Mucosa of gallbladder (tissue), 1 donor: ENCODE measurements around the gene GSC2. TPM values are rescaled to one million over a fixed set of nuclear protein-coding genes. Genes with fewer than 3 reads are reported as not detected.

Experiments used
- DNase-seq: peaks from one replicate; pipeline ENCODE4 v3.0.0-alpha.2; 2020; ENCODE audit warnings: low spot score
- total RNA-seq: library from RNA; stranded (reverse); gene quantifications from one replicate; pipeline ENCODE4 v1.2.1, GENCODE V29; 2021
- donor health status: DM: no; HTN: no; CAD: no.

The GSC2 gene
- total RNA-seq, 1 donor from 2014 or later, result not detected

DNA sequence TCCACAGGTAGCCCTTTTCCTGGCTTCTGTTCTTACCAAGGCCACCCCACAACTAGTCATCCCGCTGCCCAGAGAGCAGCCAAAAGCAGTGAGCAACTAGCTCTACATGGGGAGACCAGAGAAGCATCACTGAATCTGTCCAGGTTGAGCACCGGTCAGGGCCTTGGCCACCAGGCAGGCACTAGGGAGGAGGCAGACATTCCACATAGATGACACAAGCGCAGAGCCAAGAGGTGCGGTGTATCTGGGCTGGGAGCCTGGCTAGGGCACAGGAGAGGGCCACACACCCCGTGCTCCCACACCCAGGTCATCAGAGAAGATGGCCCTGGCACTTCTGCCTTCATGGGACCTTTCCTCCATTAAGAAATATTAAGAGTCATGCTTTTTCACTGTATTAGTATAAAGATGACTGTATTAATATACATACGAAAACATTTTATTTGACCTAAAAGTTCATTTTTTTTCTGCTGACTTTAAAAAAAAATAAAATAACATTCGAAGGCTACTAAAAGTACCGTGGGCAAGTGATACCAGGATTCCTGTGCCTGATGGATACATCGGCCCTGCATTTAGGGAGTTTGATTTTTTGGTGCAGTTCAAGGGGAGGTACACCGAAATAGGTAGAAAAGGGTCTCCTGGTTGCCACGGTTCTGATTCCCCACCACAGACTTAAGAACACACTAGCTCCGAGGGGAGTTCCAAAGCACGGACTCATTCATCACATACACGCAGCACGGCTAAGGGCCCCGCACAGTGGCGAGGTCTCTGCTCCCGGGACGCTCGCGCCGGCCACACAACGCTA is 29.1 kb downstream of the GSC2 start:
- DNase-seq, result peak; percentile 75

- DNase-seq, result no peak
Measured at GRCh38 chr22:19119949-19120348, 30.1 kb downstream of the GSC2 start.

DNA sequence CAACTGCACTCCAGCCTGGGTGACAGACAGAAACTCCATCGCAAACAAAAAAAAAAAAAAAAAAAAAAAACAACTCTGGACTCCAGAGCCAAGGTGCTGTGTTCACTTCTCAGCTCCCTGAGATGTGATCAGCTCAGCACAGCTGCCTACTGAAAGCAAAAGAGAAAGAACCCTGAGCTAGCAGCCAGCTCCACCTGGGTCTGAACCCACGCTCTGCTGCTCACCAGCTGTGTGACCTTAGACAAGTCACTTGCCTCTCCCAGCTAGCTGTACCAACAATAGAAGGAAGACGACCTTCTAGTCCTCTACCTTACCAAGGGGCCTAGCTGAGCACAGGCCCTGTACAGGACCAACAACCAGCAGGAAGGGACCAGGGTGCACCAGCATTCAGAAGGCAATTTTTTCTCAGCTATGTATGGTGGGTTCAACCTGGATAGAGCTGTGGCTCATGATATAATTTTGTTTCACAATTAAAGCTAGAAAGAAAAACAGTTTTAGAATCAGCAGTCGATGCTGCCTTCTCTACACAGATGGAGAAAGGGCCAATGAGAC is 31.7 kb downstream of the GSC2 start:
- DNase-seq, result no peak

- no peak for DNase-seq
Measured at GRCh38 chr22:19117111-19117512, 33.0 kb downstream of the GSC2 start.

DNA sequence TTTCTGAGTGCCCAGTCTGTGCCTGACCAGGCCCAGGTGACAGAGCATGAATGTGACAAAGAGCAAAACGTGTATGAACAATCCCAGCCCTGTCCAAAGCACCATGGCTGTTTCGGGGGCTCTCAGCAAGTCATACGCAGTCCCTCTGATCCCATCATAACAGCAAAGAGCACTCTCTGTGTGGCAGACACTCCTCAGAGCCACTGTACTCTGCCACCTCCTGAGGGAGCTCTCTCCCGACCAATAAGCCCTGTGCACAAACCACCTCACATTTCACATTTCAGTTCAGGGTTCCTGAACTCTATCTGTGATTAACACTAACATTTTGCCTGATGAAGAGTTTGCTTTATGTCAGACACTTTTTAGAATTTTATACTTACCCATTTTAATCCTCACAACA is 34.5 kb downstream of the GSC2 start:
- no peak for DNase-seq

- no peak for DNase-seq
Measured at GRCh38 chr22:19114984-19115552, 35.0 kb downstream of the GSC2 start.

- DNase-seq, result no peak
Measured at GRCh38 chr22:19113429-19113828, 36.7 kb downstream of the GSC2 start.

- DNase-seq, result no peak
Measured at GRCh38 chr22:19111584-19111983, 38.5 kb downstream of the GSC2 start.

GRCh38 chr22:19111140-19111539 is 39.0 kb downstream of the GSC2 start:
- DNase-seq, result no peak

- DNase-seq, result no peak
Measured at GRCh38 chr22:19110646-19111045, 39.4 kb downstream of the GSC2 start.

GRCh38 chr22:19110064-19110458 is 40.0 kb downstream of the GSC2 start:
- no peak for DNase-seq

GRCh38 chr22:19109198-19110063 is 40.7 kb downstream of the GSC2 start:
- DNase-seq, result peak; percentile 46

- no peak for DNase-seq
Measured at GRCh38 chr22:19108807-19109197, 41.3 kb downstream of the GSC2 start.

DNA sequence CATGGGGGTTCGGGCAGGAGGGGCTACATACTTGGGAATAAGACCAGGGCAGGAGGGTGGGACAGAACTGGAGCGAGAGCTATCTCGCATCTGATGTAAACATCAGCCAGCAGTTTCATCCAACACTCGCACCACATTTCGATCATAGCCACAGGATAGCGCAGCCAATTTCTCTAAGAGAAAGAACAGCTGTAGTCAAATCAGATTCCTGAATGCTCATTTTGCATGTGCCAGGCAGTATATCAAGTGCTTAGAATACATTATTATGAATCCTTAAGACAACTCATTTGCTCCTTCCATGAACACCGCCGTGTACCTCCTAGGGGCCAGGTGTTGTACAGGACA is 42.4 kb downstream of the GSC2 start:
- no peak for DNase-seq

DNA sequence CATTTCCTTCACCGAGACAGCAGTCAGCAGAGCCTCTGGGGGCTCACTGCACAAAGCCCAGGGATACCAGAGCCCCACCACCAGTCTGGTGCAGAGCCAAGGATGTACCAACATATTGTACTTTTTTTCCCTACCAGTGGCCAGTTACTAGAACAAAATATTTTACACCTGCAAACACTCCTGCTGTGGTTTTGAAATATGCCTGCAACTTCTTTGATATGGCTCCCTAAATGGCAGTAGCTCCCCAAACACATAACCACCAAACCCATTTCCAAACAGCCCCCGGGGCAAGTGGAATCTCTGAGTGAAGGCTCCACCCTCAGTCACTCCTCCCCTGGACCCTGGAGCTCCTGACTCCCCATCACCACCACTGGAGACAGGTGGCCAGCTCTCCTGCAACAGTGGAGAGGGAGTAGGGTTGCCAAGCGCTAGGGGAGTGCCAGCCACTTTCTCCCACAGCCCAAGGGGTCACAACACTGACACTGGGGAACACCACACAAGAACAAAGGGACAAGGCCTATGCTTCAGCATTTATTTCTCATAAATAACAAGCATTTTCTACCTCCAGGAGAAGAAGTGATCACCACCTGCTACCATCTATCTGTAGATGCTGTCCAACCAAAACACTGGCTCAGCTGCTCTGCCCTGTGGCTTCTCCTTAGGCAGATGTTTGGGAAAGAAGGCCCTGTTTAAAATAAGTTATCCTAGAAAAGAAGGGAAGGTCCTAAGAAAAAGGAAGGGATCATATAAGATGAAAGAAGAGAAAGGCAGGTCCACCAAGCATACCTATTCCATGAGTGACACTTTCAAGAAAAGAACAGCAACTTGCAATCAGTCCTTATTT is 43.0 kb downstream of the GSC2 start:
- DNase-seq, result no peak

GRCh38 chr22:19105867-19106802 is 44.0 kb downstream of the GSC2 start:
- no peak for DNase-seq

GRCh38 chr22:19105456-19105855 is 44.6 kb downstream of the GSC2 start:
- no peak for DNase-seq

- DNase-seq, result no peak
Measured at GRCh38 chr22:19103880-19104821, 45.9 kb downstream of the GSC2 start.

GRCh38 chr22:19098157-19098556 is 51.9 kb downstream of the GSC2 start:
- DNase-seq, result no peak
